ENCODE data around the gene ICA1L.

Gene ICA1L

DNA sequence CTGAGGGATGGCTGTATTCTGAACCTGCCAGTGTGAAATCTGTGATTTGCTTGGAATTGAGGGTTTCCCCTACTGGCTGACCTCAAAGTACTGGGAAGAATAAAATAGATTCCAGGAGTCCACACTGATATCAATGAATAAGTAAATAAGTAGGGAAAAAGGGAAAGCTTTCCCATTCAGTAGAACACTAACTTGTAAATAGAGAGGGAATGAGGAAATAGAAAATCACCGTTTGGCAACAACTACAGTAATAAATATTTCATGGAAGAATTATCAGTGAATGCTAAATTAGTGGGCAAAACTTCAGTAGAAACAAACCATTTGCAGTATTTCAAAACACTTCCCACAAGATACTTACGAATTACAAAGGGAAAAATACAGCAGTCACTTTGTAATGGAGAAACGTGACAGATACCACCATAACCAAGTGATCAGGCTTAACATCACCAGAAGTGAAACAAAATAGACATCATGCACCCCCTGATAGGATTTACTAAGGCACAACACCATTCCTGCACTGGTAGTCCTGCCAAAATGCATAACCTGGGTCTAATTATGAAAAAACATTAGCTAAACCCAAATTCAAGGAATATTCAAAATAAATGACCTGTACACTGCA lies 88.5 kb downstream of the ICA1L start:
- no peak for DNase-seq (ENCODE audit: low read depth in 2 of 2)

DNA sequence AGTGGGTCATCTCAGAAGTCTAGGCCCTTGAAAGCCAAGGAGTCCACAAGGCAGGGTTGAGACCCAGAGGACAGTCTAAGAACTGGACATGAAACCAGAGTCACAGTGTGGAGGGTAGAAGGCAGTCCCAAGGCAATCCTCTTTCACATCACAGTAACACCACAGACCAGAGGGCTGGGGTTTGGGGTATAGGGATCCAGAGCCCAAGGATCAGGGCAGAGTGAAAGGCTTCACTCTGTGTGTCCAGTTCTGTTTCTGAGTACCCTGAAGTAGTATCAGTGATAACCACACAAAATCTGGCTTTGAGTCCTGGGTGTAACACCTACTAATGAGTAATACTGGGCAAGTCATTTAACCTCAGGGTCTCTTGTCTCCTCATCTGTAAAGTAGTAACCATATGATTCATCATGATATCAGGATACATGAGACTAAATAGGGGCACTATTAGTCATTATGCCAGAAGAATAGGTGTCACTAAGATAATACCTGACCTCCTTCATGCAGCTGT lies 91.0 kb downstream of the ICA1L start:
- no peak for DNase-seq (ENCODE audit: low read depth in 2 of 2)

DNA sequence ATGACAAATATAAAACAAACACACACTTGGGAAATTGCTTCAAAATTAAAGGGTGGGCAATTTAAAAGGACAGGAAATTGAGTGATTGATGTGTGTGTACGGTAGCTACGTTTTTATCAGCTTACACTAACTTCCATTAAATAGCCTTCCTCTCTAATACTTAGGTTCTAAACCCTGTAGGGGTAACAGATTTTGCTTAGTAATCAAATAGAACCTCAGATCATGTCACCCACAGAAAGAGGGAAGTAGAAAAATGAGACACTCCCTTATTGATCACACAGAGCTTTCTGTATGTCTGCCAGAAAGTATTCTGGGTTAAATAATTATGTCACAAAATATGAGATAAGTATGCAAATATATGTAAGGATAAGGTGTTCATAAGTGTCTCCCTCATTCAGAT lies 93.3 kb downstream of the ICA1L start:
- DNase-seq (ENCODE audit: low read depth in 2 of 2) = no peak

DNA sequence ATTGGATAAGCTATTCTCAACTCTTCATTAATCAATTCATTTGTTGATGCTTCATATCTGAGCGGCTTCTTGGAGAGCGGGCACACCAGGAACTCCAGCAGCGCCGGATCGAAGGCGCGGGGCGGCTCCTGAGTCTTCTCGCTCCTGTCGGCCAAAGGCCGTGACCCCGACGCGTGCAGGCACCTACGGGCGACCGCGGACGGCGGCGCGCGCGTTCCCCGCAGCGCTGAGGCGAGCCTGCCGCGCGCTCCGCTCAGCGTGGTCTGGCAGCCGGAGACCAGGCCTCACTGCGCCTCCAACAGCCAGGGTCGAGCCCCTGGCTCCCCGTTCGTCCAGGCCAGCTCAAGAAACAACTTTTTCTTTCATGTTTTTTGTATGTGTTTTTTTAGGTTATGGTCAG lies 97.5 kb downstream of the ICA1L start:
- no peak for DNase-seq (ENCODE audit: low read depth in 2 of 2)

DNA sequence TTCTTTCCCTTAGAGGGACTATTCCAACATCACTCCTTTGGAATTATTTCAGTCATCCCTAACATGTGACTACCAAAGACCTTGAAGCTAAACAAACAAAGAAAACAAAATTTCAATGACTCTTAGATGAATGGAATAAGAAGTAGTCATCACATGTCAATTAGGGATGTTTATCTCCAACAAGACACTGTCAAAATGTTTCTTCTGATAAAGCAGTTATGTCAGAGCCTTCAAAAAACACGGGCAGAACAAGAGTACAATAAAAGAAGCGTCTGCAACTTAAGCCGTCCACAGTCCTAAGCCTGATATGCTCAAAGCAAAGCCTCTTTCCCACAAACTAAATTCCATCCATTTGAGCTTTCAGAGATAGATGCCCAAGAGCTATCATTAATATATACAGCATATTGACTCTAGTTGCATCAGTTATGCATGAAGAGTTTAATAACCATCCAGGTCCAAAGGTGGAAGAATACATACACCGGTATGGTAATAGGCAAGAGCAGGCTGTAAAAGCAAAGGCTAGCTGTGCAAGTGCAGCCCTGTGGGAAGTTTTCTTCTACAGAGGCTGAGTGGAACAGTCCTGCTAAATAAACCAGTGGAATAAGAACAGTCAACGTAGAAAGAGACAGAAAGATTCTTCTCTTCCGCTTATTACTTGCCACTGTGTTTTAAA lies 98.1 kb downstream of the ICA1L start:
- DNase-seq (ENCODE audit: low read depth in 2 of 2) = no peak

DNA sequence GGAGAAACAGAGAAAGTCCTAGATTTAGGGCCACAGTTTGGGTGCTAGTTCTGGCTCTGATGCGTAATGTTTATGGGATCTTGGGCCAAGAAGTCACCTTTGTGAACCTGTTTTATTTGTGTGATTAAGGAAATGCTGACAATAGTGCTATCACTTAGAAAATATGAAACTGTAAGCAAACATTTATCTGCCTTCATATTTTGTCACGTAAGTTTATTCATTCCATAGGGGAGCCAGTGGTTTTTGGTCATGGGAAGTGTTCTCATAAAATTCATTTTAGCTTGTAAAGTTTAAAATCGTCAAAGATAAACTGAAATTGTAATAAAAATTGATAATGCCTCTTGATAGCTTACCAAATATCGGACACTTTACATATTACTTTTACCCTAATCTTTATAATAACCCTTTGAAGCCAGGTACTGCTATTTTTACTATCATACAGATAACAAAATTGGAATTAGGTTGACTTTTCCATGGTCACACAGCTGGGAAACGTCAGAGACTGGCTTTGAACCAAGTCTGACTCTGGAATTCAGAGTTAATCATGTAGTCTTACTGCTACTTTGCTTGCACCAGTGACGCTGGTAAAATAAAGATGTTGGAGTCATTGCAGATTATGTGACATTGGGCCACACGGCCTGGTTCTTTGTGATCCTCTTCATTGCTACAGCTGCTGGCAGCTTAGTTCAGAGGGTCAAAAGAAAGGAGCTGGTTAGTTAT lies 99.7 kb downstream of the ICA1L start:
- no peak for DNase-seq (ENCODE audit: low read depth in 2 of 2)

DNA sequence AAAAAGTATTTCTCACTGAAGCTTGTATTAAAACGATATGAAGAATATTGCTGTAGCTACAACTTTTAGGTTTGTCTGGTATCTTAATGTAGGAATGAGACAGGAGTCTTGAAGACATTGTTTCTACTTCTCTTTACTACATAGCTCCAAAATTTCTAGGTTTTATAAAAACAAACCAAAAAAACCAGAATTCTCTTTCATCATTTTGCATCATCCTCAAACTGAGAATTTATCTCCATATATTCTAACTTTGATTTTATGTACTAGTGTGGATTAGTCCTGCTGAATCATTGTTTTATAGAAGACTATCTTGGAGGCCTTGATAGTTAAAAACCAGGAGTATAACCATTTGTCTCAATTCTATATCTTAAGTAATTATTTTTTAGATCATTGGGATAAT lies 100.2 kb downstream of the ICA1L start:
- no peak for DNase-seq (ENCODE audit: low read depth in 2 of 2)

DNA sequence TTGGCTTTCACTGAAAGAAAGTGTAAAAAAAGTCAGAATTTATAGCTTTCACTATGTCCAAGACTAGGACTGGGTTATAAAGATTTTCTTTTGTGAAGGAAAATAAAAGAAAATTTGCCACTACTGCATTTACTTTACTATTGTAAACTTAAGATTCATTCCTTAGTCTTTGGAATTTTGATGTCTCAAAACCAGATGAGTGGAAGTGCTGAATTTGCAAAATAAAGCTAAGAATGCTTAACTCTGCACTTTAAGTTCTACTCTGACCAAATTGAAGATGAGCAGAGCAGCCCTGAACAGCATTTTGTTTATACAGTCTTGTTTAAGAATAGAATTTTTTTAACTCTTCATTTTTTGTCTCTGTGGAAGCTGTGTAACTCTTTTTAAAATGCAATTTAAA lies 102.4 kb downstream of the ICA1L start:
- no peak for DNase-seq (ENCODE audit: low read depth in 2 of 2)

DNA sequence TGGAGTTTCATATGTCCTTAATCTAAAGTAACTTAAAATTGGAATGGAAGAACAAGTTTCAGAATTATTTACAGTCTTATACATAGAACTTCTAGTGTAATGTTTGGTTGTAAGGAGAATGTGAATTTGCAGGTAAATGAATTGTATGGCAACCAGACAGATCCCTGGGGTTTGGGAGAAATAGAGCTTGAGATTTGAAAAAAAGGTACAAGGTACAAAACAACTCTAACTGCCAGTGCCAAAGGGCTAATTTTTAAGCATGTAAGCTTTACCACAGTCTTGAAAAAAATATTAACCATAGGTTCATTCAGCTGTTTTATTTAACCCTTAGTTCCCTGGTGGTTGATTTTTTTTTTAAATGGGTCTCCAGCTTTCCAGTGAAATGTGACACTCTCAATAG lies 103.3 kb downstream of the ICA1L start:
- no peak for DNase-seq (ENCODE audit: low read depth in 2 of 2)

DNA sequence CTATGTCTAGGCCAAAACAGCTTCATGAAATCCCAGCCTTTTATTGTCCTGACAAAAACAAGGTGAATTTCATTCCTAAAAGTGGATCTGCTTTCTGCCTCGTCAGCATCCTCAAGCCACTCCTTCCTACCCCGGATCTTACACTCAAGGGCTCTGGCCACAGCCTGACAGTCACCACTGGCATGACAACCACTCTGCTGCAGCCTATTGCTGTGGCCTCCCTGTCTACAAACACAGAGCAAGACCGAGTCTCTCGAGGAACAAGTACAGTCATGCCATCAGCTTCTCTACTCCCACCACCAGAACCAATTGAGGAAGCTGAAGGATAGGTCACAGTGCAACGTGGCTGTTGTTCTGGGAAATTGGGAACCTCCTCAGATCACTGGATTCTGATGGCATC lies 106.1 kb downstream of the ICA1L start:
- DNase-seq (ENCODE audit: low read depth in 2 of 2) = no peak

DNA sequence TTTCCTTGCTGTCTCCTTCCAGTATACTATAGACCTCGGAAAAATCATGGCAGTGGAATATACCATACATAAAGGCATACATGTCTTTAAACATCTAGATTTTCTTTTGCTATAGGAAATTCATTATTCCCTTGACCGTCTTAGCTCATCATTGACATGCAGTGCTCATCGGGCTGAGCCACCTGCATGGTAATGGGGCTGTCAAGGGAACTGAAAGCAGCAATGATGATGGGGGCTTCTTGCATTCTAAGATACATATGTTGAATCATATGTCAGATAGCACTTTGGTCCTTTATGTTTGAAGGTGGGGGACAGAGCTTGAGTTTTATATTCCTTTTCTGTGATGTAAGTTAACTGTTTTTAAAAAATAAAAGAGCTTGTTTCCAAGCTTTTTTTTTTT lies 106.6 kb downstream of the ICA1L start:
- DNase-seq (ENCODE audit: low read depth in 2 of 2) = no peak

DNA sequence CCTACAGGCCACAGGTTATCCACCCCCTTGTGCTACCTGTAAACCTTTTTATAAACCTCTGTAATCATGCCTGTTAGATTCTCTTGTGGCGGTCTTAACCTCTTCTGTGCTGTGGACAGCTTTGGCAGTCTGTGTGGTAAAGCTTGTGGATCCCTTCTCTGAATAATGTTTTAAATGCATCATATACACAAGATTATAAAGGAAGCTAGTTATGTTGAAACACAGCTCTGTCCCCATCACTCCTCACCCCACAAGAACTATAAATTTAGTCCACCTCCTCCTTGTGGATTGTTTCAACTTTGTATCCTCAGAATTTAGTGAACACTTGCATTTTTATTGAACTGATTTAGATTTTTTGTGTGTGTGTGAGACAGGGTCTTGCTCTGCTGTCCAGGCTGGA lies 107.7 kb downstream of the ICA1L start:
- DNase-seq (ENCODE audit: low read depth in 2 of 2) = no peak

DNA sequence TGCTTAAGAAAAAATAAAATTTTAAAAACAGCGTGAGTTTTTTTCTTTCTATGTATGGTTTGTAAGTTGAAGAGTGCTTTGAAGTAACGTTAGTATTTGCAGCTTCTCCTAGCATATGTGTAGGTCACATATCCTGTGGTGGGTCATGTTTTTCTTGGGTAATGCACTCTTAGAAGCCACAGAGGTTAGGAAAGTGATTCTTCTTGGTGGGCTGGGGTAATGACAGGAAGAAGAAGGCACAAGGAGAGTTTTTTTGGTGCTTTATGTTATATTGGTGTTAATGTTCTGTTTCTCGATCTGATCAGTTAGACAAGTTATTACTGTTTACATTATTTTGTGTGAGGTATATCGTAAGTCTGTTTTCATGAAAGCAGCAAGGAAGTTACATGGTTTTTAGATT lies 109.0 kb downstream of the ICA1L start:
- DNase-seq (ENCODE audit: low read depth in 2 of 2) = no peak

DNA sequence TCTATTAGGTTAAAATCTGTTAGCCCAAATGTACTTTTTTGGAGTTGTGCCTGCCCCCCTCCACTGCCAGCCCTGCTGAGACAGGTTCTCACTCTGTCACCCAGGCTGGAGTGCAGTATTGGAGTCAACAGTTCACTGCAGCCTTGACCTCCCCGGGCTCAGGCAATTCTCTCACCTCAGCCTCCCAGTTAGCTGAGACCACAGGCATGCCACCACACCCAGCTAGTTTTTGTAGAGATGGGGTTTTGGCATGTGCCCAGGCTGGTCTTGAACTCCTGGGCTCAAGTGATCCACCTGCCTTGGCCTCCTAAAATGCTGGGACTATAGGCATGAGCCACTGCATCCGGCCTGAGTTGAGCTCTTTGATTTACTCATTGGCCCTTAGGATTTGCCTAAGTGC lies 110.7 kb downstream of the ICA1L start:
- no peak for DNase-seq (ENCODE audit: low read depth in 2 of 2)

DNA sequence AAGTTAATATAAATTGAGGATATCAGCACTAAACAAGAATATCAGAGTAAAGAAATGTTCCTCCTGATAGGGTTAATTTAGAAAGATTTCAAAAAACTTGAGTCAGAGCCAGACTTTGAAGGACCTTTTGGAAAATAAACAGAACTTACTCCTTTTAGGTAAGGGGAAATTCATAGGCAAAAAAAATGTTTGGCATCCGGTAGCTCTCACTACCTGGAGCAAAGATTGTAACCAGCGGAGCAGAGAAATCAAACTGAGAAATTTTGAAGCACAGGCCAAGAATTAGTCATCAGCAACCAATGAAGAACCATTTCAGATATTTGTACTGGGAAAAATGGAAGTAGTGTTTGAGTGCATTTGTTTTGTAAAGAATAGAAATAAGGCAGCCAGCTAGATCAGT lies 113.0 kb downstream of the ICA1L start:
- no peak for DNase-seq (ENCODE audit: low read depth in 2 of 2)

DNA sequence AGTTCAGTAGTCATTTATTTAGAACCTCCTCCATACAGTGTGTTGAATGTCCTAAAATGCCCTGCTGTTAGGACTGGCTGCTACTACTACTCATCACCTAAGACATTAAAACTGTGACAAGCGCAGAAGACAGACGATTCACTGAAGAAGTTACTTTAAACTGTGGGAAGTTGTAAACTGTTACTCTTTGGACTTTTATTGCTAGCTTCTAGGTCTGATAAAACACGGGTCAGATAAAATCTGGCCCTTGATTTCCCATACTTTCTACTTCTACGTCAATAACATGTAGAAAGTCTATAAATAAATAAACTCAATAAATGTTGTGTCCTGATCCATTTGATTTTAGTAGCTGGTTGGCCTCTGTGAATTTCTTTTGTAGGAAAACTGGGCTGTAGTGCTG lies 113.4 kb downstream of the ICA1L start:
- DNase-seq (ENCODE audit: low read depth in 2 of 2) = no peak

DNA sequence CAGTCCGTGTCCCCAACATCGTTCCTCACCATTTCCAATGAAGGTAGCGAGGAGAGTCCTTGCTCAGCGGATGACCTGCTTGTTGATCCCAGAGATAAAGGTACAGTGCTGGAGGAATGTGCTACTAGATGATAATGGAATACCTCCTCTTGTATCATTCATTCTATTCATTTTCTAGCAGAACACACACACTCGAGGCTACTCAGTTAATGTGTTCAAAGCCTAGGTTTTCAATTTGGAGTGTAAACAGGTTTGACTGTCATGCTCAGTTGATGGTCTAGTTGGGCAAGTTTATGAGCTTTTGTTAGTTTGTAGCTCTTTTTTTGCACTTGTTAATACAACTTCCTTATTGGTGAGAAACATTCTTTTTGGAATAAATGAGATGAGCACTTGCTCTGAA lies 114.2 kb downstream of the ICA1L start:
- no peak for DNase-seq (ENCODE audit: low read depth in 2 of 2)

DNA sequence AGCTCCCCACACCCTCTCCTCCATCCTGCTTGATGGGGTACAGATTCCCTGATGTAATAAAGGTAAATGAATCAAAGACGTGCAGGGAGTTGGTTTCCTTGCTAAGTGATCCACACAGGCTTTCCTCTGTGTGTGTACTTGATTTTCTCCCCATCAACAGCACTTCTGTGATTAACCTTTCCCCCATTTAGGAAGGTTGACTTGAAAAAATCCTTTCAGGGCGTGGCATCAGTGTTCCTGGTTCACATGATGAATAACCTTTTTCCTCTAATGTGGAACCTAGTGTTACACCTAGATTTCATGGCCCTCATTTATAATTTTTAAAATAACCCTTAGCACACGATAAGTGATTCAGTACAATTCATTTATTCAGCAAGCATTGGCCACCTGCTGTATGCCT lies 115.0 kb downstream of the ICA1L start:
- no peak for DNase-seq (ENCODE audit: low read depth in 2 of 2)

DNA sequence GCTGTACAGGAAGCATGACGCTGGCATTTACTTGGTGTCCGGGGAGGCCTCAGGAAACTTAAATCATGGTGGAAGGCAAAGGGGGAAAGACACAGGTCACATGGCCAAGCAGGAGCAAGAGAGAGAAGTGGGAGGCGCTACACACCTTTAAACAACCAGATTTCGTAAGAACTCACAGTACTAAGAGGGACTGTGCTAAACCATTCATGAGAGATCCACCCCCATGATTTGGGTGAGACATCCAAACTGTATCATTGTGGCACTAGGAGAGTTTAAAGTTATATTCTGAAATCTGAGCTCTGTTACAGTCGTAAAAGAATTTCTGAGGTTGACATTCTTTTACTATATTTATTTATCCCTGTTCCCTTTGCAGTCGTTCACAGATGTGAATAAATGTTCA lies 116.6 kb downstream of the ICA1L start:
- no peak for DNase-seq (ENCODE audit: low read depth in 2 of 2)

DNA sequence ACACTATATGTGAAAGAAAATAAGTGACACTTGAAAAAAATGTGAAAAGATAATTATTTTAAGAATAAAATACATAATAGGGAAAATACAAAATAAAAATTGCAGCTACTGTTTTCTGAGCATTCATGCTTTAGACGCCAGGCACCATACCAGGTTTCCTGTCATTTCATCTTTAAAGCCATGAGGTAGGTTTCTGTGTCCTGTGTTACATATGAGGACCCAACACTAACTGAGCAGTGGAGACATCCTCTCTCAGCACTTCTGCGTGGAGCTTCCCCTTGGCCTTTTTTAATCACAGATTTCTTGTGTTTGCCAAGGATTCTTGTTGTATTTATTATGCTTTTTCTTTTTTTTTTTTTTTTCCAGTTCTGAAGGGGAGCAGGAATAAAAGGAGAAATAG lies 119.5 kb downstream of the ICA1L start:
- no peak for DNase-seq (ENCODE audit: low read depth in 2 of 2)

DNA sequence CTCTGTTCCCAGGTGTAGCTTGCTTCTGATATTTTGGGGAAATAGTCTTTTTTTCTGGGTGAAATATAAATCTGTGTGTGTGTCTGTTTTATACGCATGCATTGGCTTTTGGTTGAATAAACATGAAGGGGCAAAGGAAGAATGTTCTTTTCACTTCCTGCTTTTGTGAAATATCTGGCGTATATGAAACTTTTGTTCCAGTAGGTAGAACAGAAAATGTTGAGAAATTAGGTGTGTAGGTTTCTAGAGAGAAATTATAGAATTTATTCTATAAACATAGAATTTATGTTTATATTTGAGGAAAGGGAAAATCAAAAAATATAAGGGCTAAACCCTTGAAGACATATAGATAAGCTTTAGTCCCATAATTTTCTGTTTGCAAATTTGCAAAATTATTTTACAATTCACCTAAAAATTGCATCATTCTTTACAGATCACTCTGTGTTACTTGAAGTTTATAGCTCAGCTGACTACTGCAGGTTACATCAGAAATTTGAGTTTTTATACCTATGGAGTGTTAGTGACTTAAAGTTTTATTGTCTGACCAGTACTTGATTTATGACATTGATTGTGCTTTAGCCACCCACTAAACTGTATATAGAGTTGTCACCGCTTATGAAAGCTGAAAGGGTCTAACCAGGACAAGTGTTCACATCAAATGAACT lies 120.7 kb downstream of the ICA1L start:
- DNase-seq (ENCODE audit: low read depth in 2 of 2) = no peak

DNA sequence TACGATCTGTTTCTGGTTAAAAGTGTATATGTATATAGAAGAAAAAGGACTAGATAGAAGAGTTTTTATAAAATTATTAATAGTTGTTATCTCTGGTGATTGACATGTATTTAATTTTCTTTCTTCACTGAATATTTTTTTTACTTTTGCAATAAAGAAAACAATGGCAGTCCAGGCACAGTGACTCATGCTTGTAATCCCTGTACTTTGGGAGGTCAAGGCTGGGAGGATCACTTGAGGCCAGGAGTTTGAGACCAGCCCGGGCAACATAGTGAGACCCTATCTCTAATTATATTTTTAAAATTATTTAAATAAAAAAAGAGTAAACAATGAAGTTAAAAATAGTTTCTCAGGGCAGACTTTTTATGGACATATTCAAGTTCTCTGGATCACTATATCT lies 122.1 kb downstream of the ICA1L start:
- DNase-seq (ENCODE audit: low read depth in 2 of 2) = no peak

DNA sequence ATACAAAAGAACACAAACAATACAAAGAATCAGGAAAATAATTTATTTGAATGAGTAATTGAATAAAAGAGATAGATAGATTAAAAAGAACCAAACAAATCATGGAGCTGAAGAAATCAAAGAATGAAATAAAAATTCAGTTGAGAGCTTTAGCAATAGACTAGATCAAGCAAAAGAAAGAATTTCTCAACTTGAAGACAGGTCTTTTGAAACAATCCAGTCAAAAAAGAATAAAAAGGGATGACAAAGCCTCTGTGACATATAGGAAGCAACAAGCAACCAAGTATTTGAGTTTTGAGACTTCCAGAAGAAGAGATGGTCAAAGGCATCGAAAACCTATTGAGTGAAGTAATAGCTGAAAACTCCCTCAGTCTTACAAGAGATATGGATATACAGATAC lies 128.0 kb downstream of the ICA1L start:
- no peak for DNase-seq (ENCODE audit: low read depth in 2 of 2)

All from fibroblast of skin of left biceps (primary cell).